GM23338 (cell line): ENCODE data around the gene SMURF2. TPM values are rescaled to one million over a fixed set of nuclear protein-coding genes. Genes with fewer than 3 reads are reported as not detected.

Experiments
- ATAC-seq: fragments of 200-7000 bp; cut with Tn5 transposase; 3 replicates; pipeline ENCODE4 v1.9.1; 2020
- DNase-seq: peaks from one replicate; pipeline ENCODE4 v3.0.0-alpha.2; 2015; ENCODE audit warnings: low spot score
- H2AFZ ChIP-seq: fragments of 200-600 bp; sonication (generic); 2 replicates; pipeline ENCODE4 v1.8.0; 2016; ENCODE audit warnings: antibody characterized with exemption, mild to moderate bottlenecking, moderate library complexity
- H3F3A ChIP-seq: fragments of 200-600 bp; sonication (generic); replicated peaks from 2 replicates; pipeline ENCODE4 v1.8.0; 2017; ENCODE audit warnings: antibody characterized with exemption, mixed run types, low read depth
- H3K27ac ChIP-seq: fragments of 200-600 bp; sonication (generic); 2 replicates; pipeline ENCODE4 v1.6.1; 2016; ENCODE audit warnings: low read depth
- H3K27me3 ChIP-seq: fragments of 200-600 bp; sonication (generic); 2 replicates; pipeline ENCODE4 v1.8.0; 2016; ENCODE audit warnings: mild to moderate bottlenecking, mixed run types, moderate library complexity; ENCODE audit not compliant: insufficient read depth
- H3K36me3 ChIP-seq: fragments of 200-600 bp; sonication (generic); 2 replicates; pipeline ENCODE4 v1.8.0; 2016; ENCODE audit warnings: mild to moderate bottlenecking; ENCODE audit not compliant: insufficient read depth
- H3K4me1 ChIP-seq: fragments of 200-600 bp; sonication (generic); 2 replicates; pipeline ENCODE4 v1.8.0; 2016; ENCODE audit warnings: mild to moderate bottlenecking, moderate library complexity; ENCODE audit not compliant: insufficient read depth
- H3K4me2 ChIP-seq: fragments of 200-600 bp; sonication (generic); 2 replicates; pipeline ENCODE4 v1.7.1; 2017; ENCODE audit warnings: mixed run types
- H3K4me3 ChIP-seq: fragments of 200-600 bp; sonication (generic); 2 replicates; pipeline ENCODE4 v1.6.1; 2016; ENCODE audit warnings: mixed run types
- H3K79me2 ChIP-seq: fragments of 200-600 bp; sonication (generic); replicated peaks from 2 replicates; pipeline ENCODE4 v1.8.0; 2017; ENCODE audit warnings: mild to moderate bottlenecking; ENCODE audit not compliant: insufficient read depth
- H3K9me2 ChIP-seq: fragments of 200-600 bp; sonication (generic); 2 replicates; pipeline ENCODE4 v1.8.0; 2017; ENCODE audit not compliant: insufficient read depth
- H4K20me1 ChIP-seq: fragments of 200-600 bp; sonication (generic); replicated peaks from 2 replicates; pipeline ENCODE4 v1.8.0; 2017; ENCODE audit warnings: mild to moderate bottlenecking; ENCODE audit not compliant: insufficient read depth
- H3K27ac Mint-ChIP-seq: 2 replicates; pipeline ENCODE4 v1.8.0; 2020; ENCODE audit warnings: inconsistent platforms, mild to moderate bottlenecking, moderate library complexity, mixed read lengths
- H3K27me3 Mint-ChIP-seq: 3 replicates; pipeline ENCODE4 v1.8.0; 2022; ENCODE audit warnings: low read depth, mild to moderate bottlenecking, moderate library complexity, mixed read lengths, inconsistent platforms; ENCODE audit not compliant: insufficient read depth, poor library complexity
- H3K36me3 Mint-ChIP-seq: 3 replicates; pipeline ENCODE4 v1.8.0; 2021; ENCODE audit warnings: low read depth, mild to moderate bottlenecking, inconsistent platforms, moderate library complexity, mixed read lengths
- H3K4me1 Mint-ChIP-seq: 3 replicates; pipeline ENCODE4 v1.8.0; 2020; ENCODE audit warnings: mild to moderate bottlenecking, inconsistent platforms, mixed read lengths
- H3K4me3 Mint-ChIP-seq: 3 replicates; pipeline ENCODE4 v1.8.0; 2021; ENCODE audit warnings: moderate library complexity, mild to moderate bottlenecking, inconsistent platforms, mixed read lengths
- H3K9me3 Mint-ChIP-seq: 3 replicates; pipeline ENCODE4 v1.8.0; 2020; ENCODE audit warnings: moderate library complexity, mild to moderate bottlenecking, inconsistent platforms, mixed read lengths
- EZH2phosphoT487 ChIP-seq: fragments of 200-600 bp; sonication (generic); IDR thresholded peaks from one replicate; pipeline ENCODE4 v1.8.1; 2018; ENCODE audit warnings: antibody characterized with exemption; ENCODE audit not compliant: unreplicated experiment
- POLR2AphosphoS5 ChIP-seq: IDR thresholded peaks from 2 replicates; pipeline ENCODE4 v1.6.1; 2016; ENCODE audit warnings: antibody characterized with exemption, low read depth
- STAT1 ChIP-seq: IDR thresholded peaks from one replicate; pipeline ENCODE4 v1.6.1; 2016; ENCODE audit warnings: antibody characterized with exemption; ENCODE audit not compliant: unreplicated experiment
- ZNF114 ChIP-seq: fragments of 250-450 bp; sonication (Bioruptor Pico); IDR thresholded peaks from 2 replicates; pipeline ENCODE4 v1.5.0; 2020; ENCODE audit warnings: mild to moderate bottlenecking, moderate library complexity
- ZNF462 ChIP-seq: fragments of 250-450 bp; sonication (Bioruptor Pico); IDR thresholded peaks from 2 replicates; pipeline ENCODE4 v1.5.0; 2020; ENCODE audit warnings: mild to moderate bottlenecking, moderate library complexity
- polyA plus RNA-seq: library from polyadenylated mRNA; unstranded; fragments of >200 nt; fragmentation: Nextera tagmentation; extraction: Ambion mirVana; gene quantifications from 2 replicates; pipeline ENCODE4 v1.2.1, GENCODE V29; 2016
- total RNA-seq: library from RNA; depleted of rRNA; stranded (reverse); fragments of >200 nt; shearing (Covaris generic); gene quantifications from 2 replicates; pipeline ENCODE4 v1.2.3, GENCODE V29; 2014
- TF ChIP-seq, protein P1 (sequence below): IDR thresholded peaks from one replicate; pipeline ENCODE4 v1.6.1; 2018; ENCODE audit warnings: antibody characterized with exemption; ENCODE audit not compliant: unreplicated experiment

SMURF2 gene
- total and polyA plus RNA-seq, 2 experiments from 2014 or later, result 12.1 to 29.6 TPM

DNA sequence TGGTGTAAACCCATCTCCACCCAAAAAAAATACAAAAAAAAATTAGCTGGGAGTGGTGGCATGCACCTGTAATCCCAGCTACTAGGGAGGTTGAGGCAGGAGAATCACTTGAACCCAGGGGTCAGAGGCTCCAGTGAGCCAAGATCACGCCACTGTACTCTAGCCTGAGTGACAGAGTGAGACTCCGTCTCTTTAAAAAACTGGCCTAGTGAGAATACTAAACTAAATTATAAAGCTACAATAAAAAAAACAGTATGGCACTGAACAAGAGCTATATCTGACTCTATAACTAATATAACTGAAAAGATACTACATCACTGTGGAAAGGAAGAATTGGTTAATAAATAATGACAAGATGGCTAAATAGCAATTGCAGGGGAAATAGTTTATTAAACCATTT, 6.4 kb downstream of the SMURF2 start (continued):
- no peak for TF ChIP-seq ZNF462 (CRISPR knock-in tag)
- TF ChIP-seq ZNF114 (CRISPR knock-in tag), result no peak

GRCh38 chr17:64653985-64654355, 8.1 kb downstream of the SMURF2 start:
- H4K20me1 ChIP-seq, result peaks cover 6% of the 10 kb centered on the region; the same call in 1 of the 2 replicates
- peaks cover 97% of the 10 kb centered on the region for H3K79me2 ChIP-seq
- no peak overlapping the region for H3K4me3 ChIP-seq
- peak overlapping the region; percentile 93 for H3K27ac Mint-ChIP-seq
- peaks cover 5% of the 10 kb centered on the region; the same call in 1 of the 3 replicates for H3K9me3 Mint-ChIP-seq
- no peak for ATAC-seq
- no peak overlapping the region for H3K4me2 ChIP-seq
- no peaks in the 10 kb centered on the region for H3K36me3 ChIP-seq
- DNase-seq, result no peak
- peaks cover 9% of the 10 kb centered on the region for H3K36me3 Mint-ChIP-seq
- no peak overlapping the region for H2AFZ ChIP-seq
- H3F3A ChIP-seq, result no peaks in the 10 kb centered on the region
- peaks cover 16% of the 10 kb centered on the region; the same call in 2 of the 3 replicates for H3K4me1 Mint-ChIP-seq
- no peaks in the 10 kb centered on the region for H3K27me3 ChIP-seq
- H3K9me2 ChIP-seq, result no peaks in the 10 kb centered on the region
- H3K27me3 Mint-ChIP-seq, result no peaks in the 10 kb centered on the region
- no peak overlapping the region for H3K27ac ChIP-seq
- H3K4me1 ChIP-seq, result 0 out of 2 replicates have a peak, but pooled peaks cover 3% of the 10 kb centered on the region
- H3K4me3 Mint-ChIP-seq, result no peak overlapping the region
- no peak for TF ChIP-seq STAT1
- no peak for TF ChIP-seq POLR2AphosphoS5
- TF ChIP-seq EZH2phosphoT487, result no peak
- no peak for TF ChIP-seq ZNF462 (CRISPR knock-in tag)
- TF ChIP-seq, protein P1, sequence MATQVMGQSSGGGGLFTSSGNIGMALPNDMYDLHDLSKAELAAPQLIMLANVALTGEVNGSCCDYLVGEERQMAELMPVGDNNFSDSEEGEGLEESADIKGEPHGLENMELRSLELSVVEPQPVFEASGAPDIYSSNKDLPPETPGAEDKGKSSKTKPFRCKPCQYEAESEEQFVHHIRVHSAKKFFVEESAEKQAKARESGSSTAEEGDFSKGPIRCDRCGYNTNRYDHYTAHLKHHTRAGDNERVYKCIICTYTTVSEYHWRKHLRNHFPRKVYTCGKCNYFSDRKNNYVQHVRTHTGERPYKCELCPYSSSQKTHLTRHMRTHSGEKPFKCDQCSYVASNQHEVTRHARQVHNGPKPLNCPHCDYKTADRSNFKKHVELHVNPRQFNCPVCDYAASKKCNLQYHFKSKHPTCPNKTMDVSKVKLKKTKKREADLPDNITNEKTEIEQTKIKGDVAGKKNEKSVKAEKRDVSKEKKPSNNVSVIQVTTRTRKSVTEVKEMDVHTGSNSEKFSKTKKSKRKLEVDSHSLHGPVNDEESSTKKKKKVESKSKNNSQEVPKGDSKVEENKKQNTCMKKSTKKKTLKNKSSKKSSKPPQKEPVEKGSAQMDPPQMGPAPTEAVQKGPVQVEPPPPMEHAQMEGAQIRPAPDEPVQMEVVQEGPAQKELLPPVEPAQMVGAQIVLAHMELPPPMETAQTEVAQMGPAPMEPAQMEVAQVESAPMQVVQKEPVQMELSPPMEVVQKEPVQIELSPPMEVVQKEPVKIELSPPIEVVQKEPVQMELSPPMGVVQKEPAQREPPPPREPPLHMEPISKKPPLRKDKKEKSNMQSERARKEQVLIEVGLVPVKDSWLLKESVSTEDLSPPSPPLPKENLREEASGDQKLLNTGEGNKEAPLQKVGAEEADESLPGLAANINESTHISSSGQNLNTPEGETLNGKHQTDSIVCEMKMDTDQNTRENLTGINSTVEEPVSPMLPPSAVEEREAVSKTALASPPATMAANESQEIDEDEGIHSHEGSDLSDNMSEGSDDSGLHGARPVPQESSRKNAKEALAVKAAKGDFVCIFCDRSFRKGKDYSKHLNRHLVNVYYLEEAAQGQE, result no peak
